SW480 (cell line): Measurements from ENCODE around the gene LRR1.
"Not testable (repeated sequence)": the region's sequence is repeated elsewhere in the genome, so short reads cannot be mapped to it uniquely, and the experiment has no call there.

Experiments
- DNase-seq: peaks from one replicate; pipeline ENCODE4 v3.0.0-alpha.2; 2016; ENCODE audit warnings: low spot score

The LRR1 gene

GRCh38 chr14:49598485-49599300, at the start of gene LRR1:
Gene LRR1, plus strand, starts transcription at chr14:49598940. Its CDS starts 81 bp downstream, at chr14:49599021.
- DNase-seq = peak; percentile 82

- no peak for DNase-seq
Measured at GRCh38 chr14:49549446-49549845, 49.3 kb upstream of the LRR1 start.

DNA sequence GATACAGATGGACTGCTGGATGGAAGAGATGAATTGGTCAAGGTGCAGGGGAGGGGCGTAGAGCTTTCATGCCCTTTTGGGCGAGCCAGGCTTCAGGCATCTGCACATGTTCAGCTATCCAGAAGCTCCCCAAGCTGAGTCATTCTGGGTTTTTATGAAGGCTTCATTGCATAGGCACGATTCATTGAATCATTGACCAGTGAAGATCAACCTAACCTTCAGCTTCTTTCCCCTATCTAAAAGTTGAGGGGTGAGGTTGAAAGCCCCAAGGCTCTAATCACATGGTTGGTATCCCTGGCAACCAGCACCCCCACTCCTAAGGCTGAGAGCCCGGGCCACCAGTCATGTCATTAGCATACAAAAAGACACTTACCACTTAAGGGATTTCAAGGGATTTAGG, 48.9 kb upstream of the LRR1 start:
- DNase-seq = peak; percentile 17

DNA sequence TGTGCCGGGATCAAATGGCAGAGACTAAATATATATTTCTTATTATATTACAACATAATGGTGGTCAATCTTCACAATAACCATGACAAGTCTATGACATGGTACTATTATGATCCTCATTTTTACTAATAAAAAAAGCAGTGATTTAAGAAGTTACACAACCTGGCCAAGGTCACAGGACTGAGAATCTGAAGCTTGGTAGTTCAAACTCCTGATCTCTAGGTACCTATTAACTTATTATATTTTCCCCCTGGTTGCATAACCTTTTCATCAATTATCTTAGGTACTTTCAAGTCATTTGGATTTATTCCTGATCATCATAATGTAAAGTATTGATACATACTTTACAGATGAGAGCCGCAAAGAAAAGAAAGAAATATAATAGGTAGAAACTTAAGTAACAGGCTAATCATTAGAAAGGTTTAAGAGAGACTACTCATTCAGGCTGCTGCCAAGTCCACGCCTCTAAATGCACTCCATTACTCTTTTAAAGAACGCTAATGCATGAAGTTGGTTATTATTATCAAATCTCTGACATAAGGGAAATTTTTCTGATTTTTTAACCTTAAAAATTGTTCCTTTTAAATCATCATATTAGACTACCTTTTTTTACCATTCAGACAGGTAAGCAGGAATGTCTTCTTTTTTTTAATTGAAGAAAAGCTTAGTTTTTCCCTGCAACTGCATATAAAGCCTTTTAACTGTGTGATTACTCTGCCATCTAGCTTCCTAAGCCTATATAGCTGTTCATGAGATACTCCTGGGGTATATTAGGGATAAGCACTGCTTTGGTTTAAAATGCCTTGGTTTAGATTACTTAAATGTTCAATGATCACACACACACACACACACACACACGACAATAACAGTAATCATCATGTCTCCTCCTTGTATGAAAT, 48.2 kb upstream of the LRR1 start:
- peak; percentile 42 for DNase-seq

GRCh38 chr14:49551569-49551968, 47.2 kb upstream of the LRR1 start:
- no peak for DNase-seq

- no peak for DNase-seq
Measured at GRCh38 chr14:49553106-49553505, 45.6 kb upstream of the LRR1 start.

DNA sequence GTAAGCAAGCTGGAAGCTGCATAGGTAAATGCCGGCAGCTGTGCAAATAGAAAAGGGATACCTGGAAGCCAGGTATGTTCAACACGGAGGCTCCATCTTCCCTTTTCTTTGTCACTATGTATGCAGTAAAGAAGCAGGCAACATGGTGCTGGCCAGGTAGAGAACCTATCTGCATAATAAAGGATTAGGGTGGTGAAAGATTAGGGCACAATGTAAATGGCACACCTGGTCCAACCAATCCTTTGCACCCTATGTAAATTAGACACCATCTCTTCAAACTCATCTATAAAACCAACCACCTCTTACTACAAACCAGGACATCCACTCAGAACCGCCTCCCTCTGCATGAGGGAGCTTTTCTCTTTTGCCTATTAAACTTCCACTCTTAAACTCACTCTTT, 44.8 kb upstream of the LRR1 start:
- DNase-seq = no peak

DNA sequence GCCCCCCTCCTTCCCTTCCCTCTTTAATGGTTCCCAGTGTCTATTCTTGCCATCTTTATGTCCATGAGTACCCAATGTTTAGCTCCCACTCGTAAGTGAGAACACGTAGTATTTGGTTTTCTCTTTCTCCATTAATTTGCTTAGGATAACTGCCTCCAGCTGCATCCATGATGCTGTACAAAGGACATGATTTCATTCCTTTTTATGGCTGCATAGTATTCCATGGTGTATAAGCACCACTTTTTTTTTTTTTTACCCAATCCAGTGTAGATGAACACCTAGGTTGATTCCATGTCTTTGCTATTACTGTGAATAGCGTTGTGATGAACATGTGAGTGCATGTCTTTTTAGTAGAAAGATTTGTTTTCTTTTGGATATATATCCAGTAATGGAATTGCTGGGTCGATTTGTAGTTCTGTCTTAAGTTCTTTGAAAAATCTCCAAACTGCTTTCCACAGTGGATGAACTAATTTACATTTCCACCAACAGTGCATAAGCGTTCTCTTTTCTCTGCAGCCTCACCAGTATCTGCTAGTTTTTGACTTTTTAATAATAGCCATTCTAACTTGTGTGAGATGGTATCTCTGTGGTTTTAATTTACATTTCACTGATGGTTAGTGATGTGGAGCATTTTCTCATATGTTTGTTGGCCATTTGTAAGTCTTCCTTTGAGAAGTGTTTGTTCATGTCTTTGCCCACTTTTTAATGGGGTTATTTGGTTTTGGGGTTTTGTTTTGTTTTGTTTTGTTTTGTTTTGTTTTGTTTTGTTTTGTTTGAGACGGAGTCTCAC, 38.6 kb upstream of the LRR1 start:
- no peak for DNase-seq

GRCh38 chr14:49566714-49567113, 32.0 kb upstream of the LRR1 start:
- no peak for DNase-seq

DNA sequence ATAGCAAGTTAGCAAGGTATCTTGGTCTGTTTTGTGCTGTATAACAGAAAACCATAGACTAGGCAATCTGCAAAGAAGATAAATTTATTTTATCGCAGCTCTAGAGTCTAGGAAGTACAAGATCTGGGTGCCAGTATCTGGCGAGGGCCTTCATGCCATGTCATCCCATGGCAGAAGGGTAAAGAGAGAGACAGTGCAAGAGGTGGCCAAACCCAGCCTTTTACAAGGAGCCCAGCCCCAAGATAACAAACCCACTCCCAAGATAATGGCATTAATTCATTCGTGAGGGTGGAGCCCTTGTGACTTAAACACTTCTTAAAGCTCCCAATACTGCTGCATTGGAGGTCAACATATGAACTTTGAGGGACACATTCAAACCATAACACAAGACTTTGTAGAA, 29.5 kb upstream of the LRR1 start:
- DNase-seq = no peak

DNA sequence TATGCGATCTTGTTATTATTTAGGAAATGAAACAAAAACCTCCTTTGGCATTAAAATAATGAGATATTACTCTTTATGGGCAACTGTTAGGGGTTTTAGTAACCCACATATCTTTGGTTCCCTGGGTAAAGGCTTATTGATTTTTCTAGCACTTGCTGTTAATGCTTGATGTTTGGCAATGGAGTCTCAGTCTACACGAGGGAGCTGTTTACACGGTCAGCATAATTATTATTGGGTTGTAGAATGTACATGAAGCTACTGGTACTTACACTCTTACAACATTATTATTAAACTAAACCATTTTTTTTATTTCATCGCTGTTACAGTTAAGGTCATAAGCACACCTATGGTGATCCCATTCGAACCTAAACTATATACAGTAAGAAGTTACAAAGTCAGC, 24.7 kb upstream of the LRR1 start:
- no peak for DNase-seq

DNA sequence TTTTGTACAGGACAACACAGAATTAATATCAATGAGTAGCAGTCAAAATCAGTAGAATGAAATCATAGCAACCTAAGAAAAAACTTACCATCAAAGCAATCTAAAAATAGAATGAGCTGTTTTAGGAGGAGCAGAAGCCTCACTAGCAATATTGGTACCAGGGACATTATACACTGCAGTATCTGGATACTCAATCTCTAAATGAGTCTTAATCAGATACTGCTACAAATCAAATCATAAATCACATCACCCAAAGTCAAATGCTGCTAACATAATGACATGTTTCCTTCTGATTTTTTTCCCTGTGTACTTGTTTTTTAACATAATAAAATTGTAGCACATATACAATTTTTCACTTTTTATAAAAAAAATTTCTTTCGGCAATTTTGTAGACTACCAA, 20.6 kb upstream of the LRR1 start:
- no peak for DNase-seq

DNA sequence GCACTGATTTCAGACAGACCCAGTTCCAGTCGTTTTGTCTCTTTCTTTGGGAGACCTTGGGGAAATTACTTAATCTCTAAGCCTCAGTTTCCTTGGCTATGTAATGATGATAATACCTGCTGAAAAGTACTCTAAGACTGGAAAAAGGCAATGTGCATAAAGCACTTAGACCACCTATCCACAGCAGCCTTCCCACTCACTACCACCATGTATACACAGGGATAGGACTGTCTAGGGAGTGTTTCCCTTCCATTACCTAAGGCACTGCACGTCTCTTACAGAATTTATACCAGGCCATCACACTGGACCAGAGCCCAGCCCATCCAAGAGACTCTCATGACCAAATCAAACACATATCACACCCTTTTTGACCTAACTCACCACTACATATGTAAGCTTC, 18.9 kb upstream of the LRR1 start:
- no peak for DNase-seq

DNA sequence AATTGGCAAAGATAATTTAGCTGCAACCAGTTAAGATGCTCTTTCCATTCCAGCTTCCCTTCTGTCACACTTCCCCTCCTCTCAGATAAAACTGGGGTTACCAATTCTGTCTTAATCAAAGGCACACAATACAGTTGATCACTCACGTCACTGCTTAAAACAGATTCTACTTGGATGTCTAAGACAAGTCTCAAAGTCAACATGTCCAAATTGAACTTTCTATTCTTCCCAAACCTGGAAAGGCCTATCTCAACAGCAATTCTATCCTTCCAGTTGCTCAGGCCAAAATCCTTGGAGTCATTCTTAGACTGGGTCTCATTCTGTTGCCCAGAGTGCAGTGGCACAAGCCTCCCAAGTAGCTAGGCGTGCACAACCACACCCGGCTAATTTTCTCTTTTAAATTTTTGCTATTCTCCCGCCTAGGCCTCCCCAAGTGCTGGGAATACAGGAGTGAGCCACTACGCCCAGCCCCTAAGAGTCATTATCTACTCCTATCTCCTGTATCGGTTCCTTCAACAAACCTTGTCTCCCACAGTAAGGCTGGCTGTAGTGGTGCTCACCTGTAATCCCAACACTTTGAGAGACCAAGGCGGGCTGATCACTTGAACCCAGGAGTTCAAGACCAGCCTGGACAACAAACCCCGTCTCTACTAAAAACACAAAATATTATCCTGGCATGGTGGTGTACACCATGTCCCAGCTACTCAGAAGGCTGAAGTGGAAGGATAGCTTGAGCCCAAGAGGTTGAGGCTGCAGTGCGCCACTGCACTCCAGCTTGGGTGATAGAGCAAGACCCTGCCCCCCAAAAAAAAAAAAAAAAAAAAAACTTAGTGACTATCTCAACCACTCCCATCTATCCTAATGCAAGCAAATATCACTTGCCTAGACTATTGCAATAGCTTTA, 17.3 kb upstream of the LRR1 start:
- DNase-seq = no peak

DNA sequence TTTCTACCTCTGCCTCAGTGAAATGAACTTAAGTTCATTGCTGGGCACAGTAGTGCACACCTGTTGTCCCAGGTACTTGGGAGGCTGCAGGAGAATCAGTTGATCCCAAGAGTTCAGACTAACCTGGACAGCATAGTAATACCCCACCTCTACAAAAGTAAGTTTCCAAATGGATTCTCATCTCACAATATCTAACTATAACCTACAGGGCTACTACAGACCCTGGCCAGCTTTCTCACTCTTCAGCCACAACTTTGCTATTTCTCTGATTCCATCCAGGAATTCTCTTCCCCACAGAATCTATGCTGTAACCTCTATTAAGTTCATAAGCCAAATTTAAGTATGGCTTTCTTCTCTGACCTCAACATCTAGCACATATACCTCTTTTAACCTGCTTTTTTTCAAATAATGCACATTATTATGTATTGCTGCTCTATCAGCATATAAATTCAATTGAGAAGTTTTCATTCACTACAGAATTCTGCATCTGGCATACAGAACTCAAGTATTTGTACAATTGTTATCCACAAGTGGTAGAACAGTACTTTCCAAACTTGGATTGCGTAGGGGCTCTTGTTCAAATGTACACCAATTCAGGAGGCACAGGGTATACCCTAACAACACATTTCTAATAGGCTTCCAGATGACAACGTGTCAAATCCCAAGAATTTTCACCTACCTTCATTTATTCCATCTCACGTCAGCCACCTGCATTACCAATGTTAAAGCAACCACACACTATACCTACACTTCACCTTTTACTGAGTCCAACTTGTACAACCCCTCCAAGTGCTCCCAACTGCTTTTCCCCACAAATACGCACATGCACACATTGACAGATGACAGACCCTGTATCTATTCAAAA, 16.4 kb upstream of the LRR1 start:
- no peak for DNase-seq

DNA sequence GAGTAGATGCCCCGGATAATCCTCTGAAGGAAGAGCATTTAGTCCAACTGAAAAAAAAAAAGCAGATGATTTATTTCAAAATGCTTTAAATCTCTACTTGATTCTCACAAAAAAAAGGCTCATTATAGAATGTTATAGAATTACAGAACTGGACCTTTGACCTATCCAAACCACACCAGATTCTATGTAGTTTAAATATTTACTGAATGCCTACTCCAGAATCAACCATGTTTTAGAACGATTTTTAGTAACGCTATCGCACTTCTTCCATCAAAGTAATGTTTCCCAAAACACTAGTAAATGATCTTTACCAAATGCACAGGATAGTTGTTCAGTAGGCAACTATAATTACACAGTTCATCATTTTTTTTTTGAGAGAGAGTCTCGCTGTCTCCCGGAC, 15.1 kb upstream of the LRR1 start:
- no peak for DNase-seq

DNA sequence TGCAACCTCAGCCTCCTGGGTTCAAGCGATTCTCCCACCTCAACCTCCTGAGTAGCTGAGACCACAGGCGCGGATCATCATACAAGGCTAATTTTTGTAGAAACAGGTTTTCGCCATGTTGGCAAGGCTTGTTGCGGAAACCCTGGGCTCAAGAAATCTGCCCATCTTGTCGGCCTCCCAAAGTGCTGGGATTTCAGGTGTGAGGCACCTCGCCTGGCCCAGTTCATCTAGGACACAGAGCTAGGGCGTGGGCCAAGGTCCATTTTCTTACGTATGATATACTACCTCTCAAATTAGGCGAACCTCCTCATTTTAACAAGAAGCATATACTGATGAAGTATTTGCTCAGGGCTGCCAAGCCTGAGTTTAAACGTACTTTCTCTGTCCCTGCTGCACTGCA, 14.7 kb upstream of the LRR1 start:
- DNase-seq = no peak

GRCh38 chr14:49584981-49585640, 13.6 kb upstream of the LRR1 start:
- not testable (repeated sequence) for DNase-seq

- DNase-seq = peak; percentile 98
Measured at GRCh38 chr14:49585803-49586672, 12.7 kb upstream of the LRR1 start, which contains the start of gene RPS29. Gene RPS29, minus strand, starts transcription at chr14:49586380. Its CDS starts 34 bp downstream, at chr14:49586346.
